ENCODE measurements around the gene TMEM235. TPM values are rescaled to one million over a fixed set of nuclear protein-coding genes. Genes with fewer than 3 reads are reported as not detected.

Gene TMEM235
- polyA plus RNA-seq, 1 of the 3 experiments (the other 2 are of a cell fraction): not detected

DNA sequence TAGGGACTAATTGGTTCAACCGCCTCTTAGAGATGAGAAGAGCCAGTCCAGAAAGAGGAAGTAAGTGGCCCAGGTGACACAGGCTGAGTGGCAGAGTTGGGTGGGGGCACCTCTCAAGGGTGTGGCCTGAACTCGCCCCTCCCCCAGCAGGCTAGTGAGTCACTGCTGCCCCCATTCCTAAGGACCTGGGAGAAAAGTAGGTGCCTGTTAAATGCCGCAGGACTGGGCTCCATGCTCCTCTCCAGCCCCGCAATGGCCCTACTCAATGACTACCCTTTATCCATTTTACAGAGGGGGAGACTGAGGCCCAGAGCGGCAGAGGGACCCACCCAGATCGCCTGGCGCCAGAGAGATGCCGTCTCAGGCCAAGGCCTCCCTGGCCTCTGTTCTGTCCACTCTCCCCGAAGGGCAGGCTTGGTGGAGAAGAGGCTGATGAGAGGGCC is 8.1 kb downstream of the TMEM235 start:
- Histone ChIP-seq H3K9me3 (no peaks in the 10 kb centered on the region), H2AFZ (ENCODE audit: low read depth) (no peak overlapping the region), H3K27me3 (ENCODE audit: insufficient read depth) (no peaks in the 10 kb centered on the region), H3K36me3 (replicated peaks in 1 of 2; ENCODE audit: control insufficient read depth in 1 of 2, insufficient read depth in 2 of 2, low read length in 1 of 2) (no peaks in the 10 kb centered on the region), H3F3A (replicated peaks; ENCODE audit: insufficient read depth) (no peaks in the 10 kb centered on the region), H3K79me2 (ENCODE audit: insufficient read depth) (no peaks in the 10 kb centered on the region), H3K4me3 (ENCODE audit: low read depth in 2 of 2, low read length in 1 of 2) (no peak overlapping the region), H3K4me2 (no peak overlapping the region), H3K4me1 (ENCODE audit: control insufficient read depth in 1 of 2, insufficient read depth in 2 of 2, low read depth in 1 of 2, low read length in 1 of 2) (peaks cover 0 to 28% of the 10 kb centered on the region in 2 experiments; a peak in 1 of 4 replicates), H3K27ac (ENCODE audit: low read depth in 2 of 2, low read length in 1 of 2) (no peak overlapping the region), H4K20me1 (ENCODE audit: insufficient read depth) (no peaks in the 10 kb centered on the region), H3K9ac (no peak overlapping the region), H3K9me2 (no peaks in the 10 kb centered on the region)
- ChIA-PET POLR2A (no interaction called here), CTCF (interaction anchor here (1.2 to 6.4 kb wide), 5 partner anchors 8 to 63 kb away, joined by 3 to 95 read pairs (median 6); no protein-coding TSS in a partner anchor)
- DNase-seq: no peak
- WGBS (ENCODE audit: low lambda C conversion rate): 64% methylated on average over 8 of the region's 9 CpGs
- TF ChIP-seq, protein P1, sequence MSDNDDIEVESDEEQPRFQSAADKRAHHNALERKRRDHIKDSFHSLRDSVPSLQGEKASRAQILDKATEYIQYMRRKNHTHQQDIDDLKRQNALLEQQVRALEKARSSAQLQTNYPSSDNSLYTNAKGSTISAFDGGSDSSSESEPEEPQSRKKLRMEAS (IDR thresholded peaks at IDR 0.05; ENCODE audit: low read depth): no peak
- TF ChIP-seq, protein P2, sequence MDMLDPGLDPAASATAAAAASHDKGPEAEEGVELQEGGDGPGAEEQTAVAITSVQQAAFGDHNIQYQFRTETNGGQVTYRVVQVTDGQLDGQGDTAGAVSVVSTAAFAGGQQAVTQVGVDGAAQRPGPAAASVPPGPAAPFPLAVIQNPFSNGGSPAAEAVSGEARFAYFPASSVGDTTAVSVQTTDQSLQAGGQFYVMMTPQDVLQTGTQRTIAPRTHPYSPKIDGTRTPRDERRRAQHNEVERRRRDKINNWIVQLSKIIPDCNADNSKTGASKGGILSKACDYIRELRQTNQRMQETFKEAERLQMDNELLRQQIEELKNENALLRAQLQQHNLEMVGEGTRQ (IDR thresholded peaks at IDR 0.05; ENCODE audit: borderline replicate concordance, low read depth, low read length): no peak
- TF ChIP-seq EP300 (IDR thresholded peaks at IDR 0.05; ENCODE audit: borderline replicate concordance in 1 of 2, low read depth in 1 of 2, low read length in 1 of 2) (no peak), JUND (IDR thresholded peaks at IDR 0.05) (no peak), CHD2 (IDR thresholded peaks at IDR 0.05; ENCODE audit: low read length, partially characterized antibody) (no peak), TCF12 (IDR thresholded peaks at IDR 0.05) (no peak), GABPA (IDR thresholded peaks at IDR 0.05; ENCODE audit: low read depth) (no peak), MEF2A (IDR thresholded peaks at IDR 0.05; ENCODE audit: borderline replicate concordance, low read depth) (no peak), NRF1 (IDR thresholded peaks at IDR 0.05; ENCODE audit: low read depth, low read length) (no peak), RFX5 (IDR thresholded peaks at IDR 0.05; ENCODE audit: low read length) (no peak), FOXJ3 (CRISPR knock-in tag; IDR thresholded peaks at IDR 0.05) (no peak), RCOR1 (IDR thresholded peaks at IDR 0.05; ENCODE audit: low read length) (no peak), EZH2phosphoT487 (IDR thresholded peaks at IDR 0.05; ENCODE audit: borderline replicate concordance, low read depth) (no peak), POLR2AphosphoS5 (IDR thresholded peaks at IDR 0.05; ENCODE audit: low read depth, low read length) (no peak), NFIC (IDR thresholded peaks at IDR 0.05; ENCODE audit: borderline replicate concordance) (no peak), SIN3A (IDR thresholded peaks at IDR 0.05; ENCODE audit: borderline replicate concordance, low read depth, low read length) (no peak)
- TF ChIP-seq, protein P3, sequence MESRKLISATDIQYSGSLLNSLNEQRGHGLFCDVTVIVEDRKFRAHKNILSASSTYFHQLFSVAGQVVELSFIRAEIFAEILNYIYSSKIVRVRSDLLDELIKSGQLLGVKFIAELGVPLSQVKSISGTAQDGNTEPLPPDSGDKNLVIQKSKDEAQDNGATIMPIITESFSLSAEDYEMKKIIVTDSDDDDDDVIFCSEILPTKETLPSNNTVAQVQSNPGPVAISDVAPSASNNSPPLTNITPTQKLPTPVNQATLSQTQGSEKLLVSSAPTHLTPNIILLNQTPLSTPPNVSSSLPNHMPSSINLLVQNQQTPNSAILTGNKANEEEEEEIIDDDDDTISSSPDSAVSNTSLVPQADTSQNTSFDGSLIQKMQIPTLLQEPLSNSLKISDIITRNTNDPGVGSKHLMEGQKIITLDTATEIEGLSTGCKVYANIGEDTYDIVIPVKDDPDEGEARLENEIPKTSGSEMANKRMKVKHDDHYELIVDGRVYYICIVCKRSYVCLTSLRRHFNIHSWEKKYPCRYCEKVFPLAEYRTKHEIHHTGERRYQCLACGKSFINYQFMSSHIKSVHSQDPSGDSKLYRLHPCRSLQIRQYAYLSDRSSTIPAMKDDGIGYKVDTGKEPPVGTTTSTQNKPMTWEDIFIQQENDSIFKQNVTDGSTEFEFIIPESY (IDR thresholded peaks at IDR 0.05; ENCODE audit: borderline replicate concordance, low read depth): no peak
- TF ChIP-seq, protein P4, sequence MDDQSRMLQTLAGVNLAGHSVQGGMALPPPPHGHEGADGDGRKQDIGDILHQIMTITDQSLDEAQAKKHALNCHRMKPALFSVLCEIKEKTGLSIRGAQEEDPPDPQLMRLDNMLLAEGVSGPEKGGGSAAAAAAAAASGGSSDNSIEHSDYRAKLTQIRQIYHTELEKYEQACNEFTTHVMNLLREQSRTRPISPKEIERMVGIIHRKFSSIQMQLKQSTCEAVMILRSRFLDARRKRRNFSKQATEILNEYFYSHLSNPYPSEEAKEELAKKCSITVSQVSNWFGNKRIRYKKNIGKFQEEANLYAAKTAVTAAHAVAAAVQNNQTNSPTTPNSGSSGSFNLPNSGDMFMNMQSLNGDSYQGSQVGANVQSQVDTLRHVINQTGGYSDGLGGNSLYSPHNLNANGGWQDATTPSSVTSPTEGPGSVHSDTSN (IDR thresholded peaks at IDR 0.05): no peak
- TF ChIP-seq, protein P5, sequence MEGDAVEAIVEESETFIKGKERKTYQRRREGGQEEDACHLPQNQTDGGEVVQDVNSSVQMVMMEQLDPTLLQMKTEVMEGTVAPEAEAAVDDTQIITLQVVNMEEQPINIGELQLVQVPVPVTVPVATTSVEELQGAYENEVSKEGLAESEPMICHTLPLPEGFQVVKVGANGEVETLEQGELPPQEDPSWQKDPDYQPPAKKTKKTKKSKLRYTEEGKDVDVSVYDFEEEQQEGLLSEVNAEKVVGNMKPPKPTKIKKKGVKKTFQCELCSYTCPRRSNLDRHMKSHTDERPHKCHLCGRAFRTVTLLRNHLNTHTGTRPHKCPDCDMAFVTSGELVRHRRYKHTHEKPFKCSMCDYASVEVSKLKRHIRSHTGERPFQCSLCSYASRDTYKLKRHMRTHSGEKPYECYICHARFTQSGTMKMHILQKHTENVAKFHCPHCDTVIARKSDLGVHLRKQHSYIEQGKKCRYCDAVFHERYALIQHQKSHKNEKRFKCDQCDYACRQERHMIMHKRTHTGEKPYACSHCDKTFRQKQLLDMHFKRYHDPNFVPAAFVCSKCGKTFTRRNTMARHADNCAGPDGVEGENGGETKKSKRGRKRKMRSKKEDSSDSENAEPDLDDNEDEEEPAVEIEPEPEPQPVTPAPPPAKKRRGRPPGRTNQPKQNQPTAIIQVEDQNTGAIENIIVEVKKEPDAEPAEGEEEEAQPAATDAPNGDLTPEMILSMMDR (IDR thresholded peaks at IDR 0.05): no peak

Data from SK-N-SH (cell line).